HG03159 (cell line): ENCODE results near the gene AGAP1.

Experiments
- ATAC-seq: cut with Tn5 transposase; IDR thresholded peaks from one replicate; pipeline ENCODE4 v1.9.1; 2021; ENCODE audit warnings: mild to moderate bottlenecking, moderate library complexity; ENCODE audit not compliant: unreplicated experiment

Gene AGAP1

GRCh38 chr2:236102971-236103370 lies 609.1 kb downstream of the AGAP1 start:
- no peak for ATAC-seq

GRCh38 chr2:236103981-236104380 lies 610.1 kb downstream of the AGAP1 start:
- ATAC-seq: no peak

GRCh38 chr2:236105955-236106607 lies 612.2 kb downstream of the AGAP1 start:
- ATAC-seq: no peak

GRCh38 chr2:236106761-236107160 lies 612.9 kb downstream of the AGAP1 start:
- no peak for ATAC-seq

- ATAC-seq: no peak
Measured at GRCh38 chr2:236107536-236107935, 613.7 kb downstream of the AGAP1 start.

GRCh38 chr2:236107942-236108625 lies 614.2 kb downstream of the AGAP1 start:
- no peak for ATAC-seq

GRCh38 chr2:236109061-236109460 lies 615.2 kb downstream of the AGAP1 start:
- ATAC-seq: no peak

GRCh38 chr2:236109473-236109872 lies 615.6 kb downstream of the AGAP1 start:
- ATAC-seq: no peak

- ATAC-seq: no peak
Measured at GRCh38 chr2:236112466-236112865, 618.6 kb downstream of the AGAP1 start.

- no peak for ATAC-seq
Measured at GRCh38 chr2:236113425-236113824, 619.6 kb downstream of the AGAP1 start.

GRCh38 chr2:236113948-236114347 lies 620.1 kb downstream of the AGAP1 start:
- ATAC-seq: no peak

GRCh38 chr2:236114959-236115358 lies 621.1 kb downstream of the AGAP1 start:
- no peak for ATAC-seq

GRCh38 chr2:236117401-236117800 lies 623.6 kb downstream of the AGAP1 start:
- ATAC-seq: no peak

GRCh38 chr2:236117861-236118269 lies 624.0 kb downstream of the AGAP1 start:
- no peak for ATAC-seq

- ATAC-seq: no peak
Measured at GRCh38 chr2:236119003-236119402, 625.2 kb downstream of the AGAP1 start.

- no peak for ATAC-seq
Measured at GRCh38 chr2:236119476-236119875, 625.6 kb downstream of the AGAP1 start.

- ATAC-seq: no peak
Measured at GRCh38 chr2:236120141-236120601, 626.3 kb downstream of the AGAP1 start.

GRCh38 chr2:236120829-236121228 lies 627.0 kb downstream of the AGAP1 start:
- ATAC-seq: no peak

GRCh38 chr2:236121546-236121945 lies 627.7 kb downstream of the AGAP1 start:
- ATAC-seq: no peak

- no peak for ATAC-seq
Measured at GRCh38 chr2:236122236-236122635, 628.4 kb downstream of the AGAP1 start.

- ATAC-seq: no peak
Measured at GRCh38 chr2:236123716-236124115, 629.9 kb downstream of the AGAP1 start.

- no peak for ATAC-seq
Measured at GRCh38 chr2:236124182-236124893, 630.5 kb downstream of the AGAP1 start.
